Measurements from ENCODE around the gene MED29. TPM values are rescaled to one million over a fixed set of nuclear protein-coding genes. Genes with fewer than 3 reads are reported as not detected.

MED29 gene
- total and polyA plus RNA-seq, 2 of the 13 experiments (the other 11 are each of a cell fraction or from before 2014, with no cell fraction given) = 14.0 to 19.7 TPM

- TF ChIP-seq HNF1B (CRISPR knock-in tag; IDR thresholded peaks at IDR 0.05) (peak; percentile 91), ZNF678 (CRISPR knock-in tag; IDR thresholded peaks at IDR 0.05) (no peak; the same call in 1 of the 2 replicates), FOSL1 (CRISPR knock-in tag; IDR thresholded peaks at IDR 0.05; ENCODE audit: borderline replicate concordance) (0 out of 2 replicates have a peak, but pooled peaks have one; percentile 81), NBN (conservative IDR thresholded peaks at IDR 0.05) (no peak), SSRP1 (CRISPR knock-in tag; IDR thresholded peaks at IDR 0.05) (0 out of 2 replicates have a peak, but pooled peaks have one; percentile 62), RELA (CRISPR knock-in tag; IDR thresholded peaks at IDR 0.05) (no peak), MAFG (CRISPR knock-in tag; IDR thresholded peaks at IDR 0.05) (no peak), ZNF12 (CRISPR knock-in tag; IDR thresholded peaks at IDR 0.05) (no peak; the same call in 1 of the 2 replicates), MXI1 (IDR thresholded peaks at IDR 0.05; ENCODE audit: borderline replicate concordance, low read depth, low read length) (peak; percentile 86; the same call in 2 of the 3 replicates), IRF2 (CRISPR knock-in tag; IDR thresholded peaks at IDR 0.05) (peak; percentile 88), FOXJ3 (CRISPR knock-in tag; IDR thresholded peaks at IDR 0.05; ENCODE audit: borderline replicate concordance) (peak; percentile 51; the same call in 1 of the 2 replicates), ZNF281 (CRISPR knock-in tag; IDR thresholded peaks at IDR 0.05; ENCODE audit: borderline replicate concordance) (peak; percentile 36; the same call in 1 of the 2 replicates), ZBTB33 (CRISPR knock-in tag; IDR thresholded peaks at IDR 0.05) (peak; percentile 37; the same call in 1 of the 2 replicates), NAIF1 (CRISPR knock-in tag; IDR thresholded peaks at IDR 0.05; ENCODE audit: borderline replicate concordance) (peak; percentile 78; the same call in 1 of the 2 replicates), ZNF574 (CRISPR knock-in tag; IDR thresholded peaks at IDR 0.05) (peak; percentile 73), BRF2 (CRISPR knock-in tag; IDR thresholded peaks at IDR 0.05) (no peak)
Observed at GRCh38 chr19:39401549-39402345, 10.6 kb downstream of the MED29 start (continued).

All from HepG2 (cell line).